Stimulated activated naive CD8-positive, alpha-beta T cell treated with anti-CD3 and anti-CD28 coated beads, Interleukin-15, Interleukin-2, amounts not matched to agents 100 U/mL and 50 U/mL, for 24 hours (primary cell): Measurements from ENCODE around the gene BBS7.
A peak's percentile ranks its signal among the peaks of the same experiment; 100 is the strongest.

Source experiments
- ATAC-seq: fragments of 150-1000 bp; cut with Tn5 transposase; one replicate; pipeline ENCODE4 v1.10.0; 2021
- DNase-seq: peaks from one replicate; pipeline ENCODE4 v3.0.0; 2021

The BBS7 gene

GRCh38 chr4:121869841-121870822 lies at the start of gene BBS7:
BBS7 (minus strand) TSS chr4:121870474; CDS start chr4:121870313, 161 bp downstream.
- DNase-seq (peak; percentile 98), ATAC-seq (peak; percentile 99)

GRCh38 chr4:121913667-121914066 lies 43.4 kb upstream of the BBS7 start:
- no peak for DNase-seq
- no peak for ATAC-seq

GRCh38 chr4:121908346-121908745 lies 38.1 kb upstream of the BBS7 start:
- ATAC-seq, result no peak
- DNase-seq, result no peak

GRCh38 chr4:121900132-121900983 lies 30.1 kb upstream of the BBS7 start:
- peak; percentile 44 for DNase-seq

GRCh38 chr4:121898150-121898549 lies 27.9 kb upstream of the BBS7 start:
- ATAC-seq (peak; percentile 23), DNase-seq (peak; percentile 9)

More at GRCh38 chr4:121900132-121900983, 30.1 kb upstream of the BBS7 start:
- peak; percentile 76 for ATAC-seq

GRCh38 chr4:121888134-121888533 lies 17.9 kb upstream of the BBS7 start:
- DNase-seq, result no peak
- no peak for ATAC-seq

- ATAC-seq (no peak), DNase-seq (no peak)
Observed at GRCh38 chr4:121885115-121885514, 14.8 kb upstream of the BBS7 start.

- ATAC-seq, result no peak
- no peak for DNase-seq
Observed at GRCh38 chr4:121881158-121881557, 10.9 kb upstream of the BBS7 start.

GRCh38 chr4:121879135-121879534 lies 8.9 kb upstream of the BBS7 start:
- DNase-seq (no peak), ATAC-seq (no peak)

- no peak for DNase-seq
- ATAC-seq, result no peak
Observed at GRCh38 chr4:121877041-121877773, 6.9 kb upstream of the BBS7 start.

- no peak for DNase-seq
Observed at GRCh38 chr4:121876070-121876469, 5.8 kb upstream of the BBS7 start.

GRCh38 chr4:121875652-121876051 lies 5.4 kb upstream of the BBS7 start:
- no peak for DNase-seq
- ATAC-seq, result no peak

More at GRCh38 chr4:121876070-121876469, 5.8 kb upstream of the BBS7 start:
- no peak for ATAC-seq

GRCh38 chr4:121873604-121874003 lies 3.3 kb upstream of the BBS7 start:
- no peak for ATAC-seq
- no peak for DNase-seq

- ATAC-seq, result no peak
- DNase-seq, result no peak
Observed at GRCh38 chr4:121863799-121864198, 6.5 kb downstream of the BBS7 start.

GRCh38 chr4:121861426-121861825 lies 8.8 kb downstream of the BBS7 start:
- DNase-seq (no peak), ATAC-seq (no peak)

- no peak for ATAC-seq
- DNase-seq, result no peak
Observed at GRCh38 chr4:121860121-121860520, 10.2 kb downstream of the BBS7 start.

- no peak for ATAC-seq
- no peak for DNase-seq
Observed at GRCh38 chr4:121851354-121851753, 18.9 kb downstream of the BBS7 start.

GRCh38 chr4:121846662-121847061 lies 23.6 kb downstream of the BBS7 start:
- peak; percentile 14 for ATAC-seq
- DNase-seq, result no peak

GRCh38 chr4:121842862-121843261 lies 27.4 kb downstream of the BBS7 start:
- ATAC-seq (no peak), DNase-seq (no peak)

- ATAC-seq, result no peak
- no peak for DNase-seq
Observed at GRCh38 chr4:121838136-121838535, 32.1 kb downstream of the BBS7 start.

- DNase-seq (no peak), ATAC-seq (no peak)
Observed at GRCh38 chr4:121829511-121829910, 40.8 kb downstream of the BBS7 start.

GRCh38 chr4:121827853-121828252 lies 42.4 kb downstream of the BBS7 start:
- no peak for DNase-seq
- ATAC-seq, result no peak
